PC-3 (cell line): Measurements from ENCODE around the gene ACSM5.
"Not testable (repeated sequence)": the region's sequence is repeated elsewhere in the genome, so short reads cannot be mapped to it uniquely, and the experiment has no call there.

Source experiments
- CTCF ChIP-seq: fragments of 300-600 bp; sonication (generic); conservative IDR thresholded peaks from 2 replicates; pipeline ENCODE4 v1.5.1; 2017; ENCODE audit warnings: antibody characterized with exemption, low read depth, mild to moderate bottlenecking, low read length
- EZH2 ChIP-seq: fragments of 300-600 bp; sonication (generic); IDR thresholded peaks from one replicate; pipeline ENCODE4 v1.6.1; 2017; ENCODE audit warnings: antibody characterized with exemption, mild to moderate bottlenecking, low read length; ENCODE audit not compliant: unreplicated experiment

GRCh38 chr16:20459227-20459626 lies 49.9 kb downstream of the ACSM5 start:
- not testable (repeated sequence) for TF ChIP-seq CTCF, EZH2
